ENCODE measurements around the gene RHOBTB3. TPM values are rescaled to one million over a fixed set of nuclear protein-coding genes. Genes with fewer than 3 reads are reported as not detected.

Gene RHOBTB3
- total RNA-seq, 1 experiment from 2014 or later, result 95.2 TPM

GRCh38 chr5:95738834-95739233, 7.7 kb downstream of the RHOBTB3 start:
- Histone ChIP-seq H3K27ac (ENCODE audit: low read length) (no peak overlapping the region), H3K4me3 (ENCODE audit: low read depth in 2 of 2, low read length in 2 of 2) (no peak overlapping the region), H3K36me3 (ENCODE audit: control insufficient read depth, insufficient read depth, low read length) (0 out of 2 replicates have a peak, but pooled peaks cover 2% of the 10 kb centered on the region), H3K9me3 (ENCODE audit: control insufficient read depth, insufficient read depth, low read depth, low read length) (no peaks in the 10 kb centered on the region), H3K4me1 (ENCODE audit: control insufficient read depth, insufficient read depth, low read length) (peaks cover 13% of the 10 kb centered on the region; the same call in 1 of the 2 replicates), H3K27me3 (ENCODE audit: control insufficient read depth, insufficient read depth, low read length) (no peaks in the 10 kb centered on the region)
- POLR2A ChIA-PET, result no interaction called here
- no TSS peak for BruUV-seq (replicated peaks)
- no peak for TF ChIP-seq SIN3A (IDR thresholded peaks at IDR 0.05; ENCODE audit: borderline replicate concordance, insufficient read depth, low read depth, low read length)
- TF ChIP-seq POLR2AphosphoS5 (IDR thresholded peaks at IDR 0.05; ENCODE audit: low read depth, low read length), result no peak
- TF ChIP-seq TCF7L2 (IDR thresholded peaks at IDR 0.05; ENCODE audit: low read depth, low read length), result no peak
- no peak for TF ChIP-seq CTCF (IDR thresholded peaks at IDR 0.05)
- CTCF ChIA-PET, result no interaction called here
- in situ Hi-C loops (cut with HindIII; ENCODE audit: low pct_unique_long_range_greater_than_20kb, low sequenced_read_pairs) (no loop called here), intact Hi-C loops (cut with micrococcal nuclease; ENCODE audit: unreplicated experiment) (no loop called here)
- DNase-seq (ENCODE audit: low read depth, low spot score) (no peak), ATAC-seq (no peak)

- ChIA-PET CTCF (no interaction called here), POLR2A (no interaction called here)
- no TSS peak for BruUV-seq (replicated peaks)
- DNase-seq (ENCODE audit: low read depth, low spot score) (no peak), ATAC-seq (no peak)
- in situ Hi-C loops (cut with HindIII; ENCODE audit: low pct_unique_long_range_greater_than_20kb, low sequenced_read_pairs) (no loop called here), intact Hi-C loops (cut with micrococcal nuclease; ENCODE audit: unreplicated experiment) (no loop called here)
- H3K27ac ChIP-seq (ENCODE audit: low read length), result no peak overlapping the region
- no peaks in the 10 kb centered on the region for H3K9me3 ChIP-seq (ENCODE audit: control insufficient read depth, insufficient read depth, low read depth, low read length)
- peaks cover 5% of the 10 kb centered on the region; the same call in 1 of the 2 replicates for H3K36me3 ChIP-seq (ENCODE audit: control insufficient read depth, insufficient read depth, low read length)
- H3K4me1 ChIP-seq (ENCODE audit: control insufficient read depth, insufficient read depth, low read length), result peaks cover 3% of the 10 kb centered on the region; the same call in 1 of the 2 replicates
- no peak overlapping the region for H3K4me3 ChIP-seq (ENCODE audit: low read depth in 2 of 2, low read length in 2 of 2)
- no peaks in the 10 kb centered on the region for H3K27me3 ChIP-seq (ENCODE audit: control insufficient read depth, insufficient read depth, low read length)
- TF ChIP-seq POLR2AphosphoS5 (IDR thresholded peaks at IDR 0.05; ENCODE audit: low read depth, low read length), result no peak
- no peak for TF ChIP-seq REST (IDR thresholded peaks at IDR 0.05; ENCODE audit: insufficient read depth in 1 of 2, low read depth in 2 of 2, low read length in 1 of 2)
- no peak for TF ChIP-seq CTCF (IDR thresholded peaks at IDR 0.05)
- TF ChIP-seq TCF7L2 (IDR thresholded peaks at IDR 0.05; ENCODE audit: low read depth, low read length), result no peak
- TF ChIP-seq SIN3A (IDR thresholded peaks at IDR 0.05; ENCODE audit: borderline replicate concordance, insufficient read depth, low read depth, low read length), result no peak
Observed at GRCh38 chr5:95739857-95740256, 8.7 kb downstream of the RHOBTB3 start.

Data from Panc1 (cell line).